Nephron (organoid): Measurements from ENCODE around the gene ALDH5A1.

Source experiments
- H3K27ac Mint-ChIP-seq, 3 experiments: 2 replicates each; pipeline ENCODE4 v1.8.0; 2020; ENCODE audit warnings: mixed read lengths in 3 of 3, mild to moderate bottlenecking in 2 of 3, moderate library complexity in 1 of 3
- H3K27me3 Mint-ChIP-seq: 2 replicates; pipeline ENCODE4 v1.8.0; 2021; ENCODE audit warnings: low read depth, mild to moderate bottlenecking, moderate library complexity, mixed read lengths
- H3K36me3 Mint-ChIP-seq: 2 replicates; pipeline ENCODE4 v1.8.0; 2020; ENCODE audit warnings: low read depth, mixed read lengths
- H3K4me1 Mint-ChIP-seq: 2 replicates; pipeline ENCODE4 v1.8.0; 2020; ENCODE audit warnings: mixed read lengths
- H3K4me3 Mint-ChIP-seq, 3 experiments: 2 replicates each; pipeline ENCODE4 v1.8.0; 2020; ENCODE audit warnings: mild to moderate bottlenecking in 3 of 3, mixed read lengths in 3 of 3, moderate library complexity in 2 of 3
- H3K9me3 Mint-ChIP-seq: 2 replicates; pipeline ENCODE4 v1.8.0; 2020; ENCODE audit warnings: mixed read lengths
- TF ChIP-seq, protein P1 (sequence below), 3 experiments: fragments of 200-600 bp; sonication (generic); IDR thresholded peaks; one replicate each; pipeline ENCODE4 v1.5.0; 2021; ENCODE audit warnings: antibody characterized with exemption in 3 of 3; ENCODE audit not compliant: unreplicated experiment in 3 of 3

Gene ALDH5A1

DNA sequence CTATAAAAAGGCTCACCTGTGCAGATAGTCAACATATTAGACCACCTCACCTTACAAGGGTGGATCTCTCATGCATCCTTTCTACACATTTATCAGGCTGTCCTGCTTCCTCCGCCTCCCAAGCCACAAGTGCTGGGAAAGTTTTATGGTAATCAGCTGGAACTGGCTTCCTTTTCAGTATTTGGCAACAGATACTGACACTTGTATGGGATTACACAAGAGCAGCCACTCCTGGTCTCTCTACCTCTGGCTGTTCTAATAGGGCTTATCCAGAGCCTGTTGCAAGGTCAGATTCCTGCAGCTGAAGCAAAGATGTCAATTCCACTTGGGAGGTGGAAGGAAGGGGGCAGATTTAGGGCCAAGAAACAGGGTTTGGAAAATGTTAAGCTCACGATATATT is 4.9 kb upstream of the ALDH5A1 start:
- Mint-ChIP-seq H3K4me1 (peaks cover 27% of the 10 kb centered on the region), H3K9me3 (no peaks in the 10 kb centered on the region), H3K27ac (no peak overlapping the region), H3K4me3 (peak overlapping the region in 1 of 3 experiments; percentile 33), H3K36me3 (no peaks in the 10 kb centered on the region), H3K27me3 (peaks cover 4% of the 10 kb centered on the region)
- TF ChIP-seq, protein P1, sequence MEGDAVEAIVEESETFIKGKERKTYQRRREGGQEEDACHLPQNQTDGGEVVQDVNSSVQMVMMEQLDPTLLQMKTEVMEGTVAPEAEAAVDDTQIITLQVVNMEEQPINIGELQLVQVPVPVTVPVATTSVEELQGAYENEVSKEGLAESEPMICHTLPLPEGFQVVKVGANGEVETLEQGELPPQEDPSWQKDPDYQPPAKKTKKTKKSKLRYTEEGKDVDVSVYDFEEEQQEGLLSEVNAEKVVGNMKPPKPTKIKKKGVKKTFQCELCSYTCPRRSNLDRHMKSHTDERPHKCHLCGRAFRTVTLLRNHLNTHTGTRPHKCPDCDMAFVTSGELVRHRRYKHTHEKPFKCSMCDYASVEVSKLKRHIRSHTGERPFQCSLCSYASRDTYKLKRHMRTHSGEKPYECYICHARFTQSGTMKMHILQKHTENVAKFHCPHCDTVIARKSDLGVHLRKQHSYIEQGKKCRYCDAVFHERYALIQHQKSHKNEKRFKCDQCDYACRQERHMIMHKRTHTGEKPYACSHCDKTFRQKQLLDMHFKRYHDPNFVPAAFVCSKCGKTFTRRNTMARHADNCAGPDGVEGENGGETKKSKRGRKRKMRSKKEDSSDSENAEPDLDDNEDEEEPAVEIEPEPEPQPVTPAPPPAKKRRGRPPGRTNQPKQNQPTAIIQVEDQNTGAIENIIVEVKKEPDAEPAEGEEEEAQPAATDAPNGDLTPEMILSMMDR (IDR thresholded peaks at IDR 0.05; ENCODE audit: unreplicated experiment in 3 of 3): no peak

- peaks cover 4% of the 10 kb centered on the region for H3K27me3 Mint-ChIP-seq
- peaks cover 33% of the 10 kb centered on the region for H3K4me1 Mint-ChIP-seq
- H3K36me3 Mint-ChIP-seq: peaks cover 5% of the 10 kb centered on the region
- peak overlapping the region in 1 of 3 experiments; percentile 35 for H3K4me3 Mint-ChIP-seq
- H3K9me3 Mint-ChIP-seq: no peaks in the 10 kb centered on the region
- TF ChIP-seq, protein P1 (IDR thresholded peaks at IDR 0.05; ENCODE audit: unreplicated experiment in 3 of 3): no peak
- H3K27ac Mint-ChIP-seq: no peak overlapping the region
Measured at GRCh38 chr6:24490948-24491347, 3.8 kb upstream of the ALDH5A1 start.

- TF ChIP-seq, protein P1 (IDR thresholded peaks at IDR 0.05; ENCODE audit: unreplicated experiment in 3 of 3): peak; percentile 23 to 36 (median 27)
Measured at GRCh38 chr6:24492475-24492874, 2.3 kb upstream of the ALDH5A1 start.

DNA sequence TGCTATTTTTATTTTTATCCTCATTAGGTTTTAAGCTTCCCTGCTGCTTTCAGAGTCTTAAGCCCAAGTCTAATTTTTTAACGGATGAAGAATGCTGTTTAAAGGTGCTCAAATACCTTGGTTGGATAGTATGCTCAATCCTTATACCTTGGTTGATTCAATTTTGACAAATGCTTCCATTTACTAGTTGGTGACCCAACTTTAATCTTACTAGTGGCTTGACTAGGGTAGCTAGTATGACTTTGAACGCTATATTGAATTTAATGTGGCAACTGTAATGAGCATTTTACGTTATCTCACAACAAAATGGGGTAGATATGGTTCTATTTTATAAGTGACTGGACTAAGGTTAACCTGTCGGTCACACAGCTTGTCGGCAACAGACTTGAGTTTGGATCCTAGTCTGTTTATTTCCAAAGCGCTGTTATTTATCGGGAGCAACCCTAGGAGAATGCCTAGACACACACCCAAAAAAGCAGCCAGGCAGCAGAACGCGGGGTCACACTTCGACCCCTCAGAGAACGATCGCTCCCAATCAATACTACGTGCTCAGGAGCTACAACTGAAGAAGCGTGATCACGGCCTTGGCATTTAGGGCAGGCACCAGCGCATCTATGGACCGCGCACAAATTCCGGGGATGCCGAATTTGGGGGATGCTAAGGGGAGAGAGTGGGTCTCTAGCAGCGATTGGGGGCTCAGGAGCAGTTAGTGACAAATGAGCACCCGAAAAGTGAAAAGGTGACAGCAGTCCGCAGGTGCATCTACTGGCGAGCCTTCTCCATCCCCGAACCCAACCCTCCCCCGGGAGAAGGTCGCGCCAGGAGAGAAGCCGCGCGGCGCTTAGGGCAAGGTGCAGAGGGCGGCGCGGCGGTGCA is 586 bp upstream of the ALDH5A1 start:
- TF ChIP-seq, protein P1 (IDR thresholded peaks at IDR 0.05; ENCODE audit: unreplicated experiment in 3 of 3): no peak
- peaks cover 32% of the 10 kb centered on the region for H3K4me1 Mint-ChIP-seq
- peaks cover 27% of the 10 kb centered on the region for H3K36me3 Mint-ChIP-seq
- no peaks in the 10 kb centered on the region for H3K9me3 Mint-ChIP-seq
- peaks cover 7% of the 10 kb centered on the region for H3K27me3 Mint-ChIP-seq
- H3K4me3 Mint-ChIP-seq: peak overlapping the region; percentile 81 to 86 (median 84)
- H3K27ac Mint-ChIP-seq: peak overlapping the region in 2 of 3 experiments; percentile 77 to 82

More at GRCh38 chr6:24492475-24492874, 2.3 kb upstream of the ALDH5A1 start:
- Mint-ChIP-seq H3K36me3 (peaks cover 20% of the 10 kb centered on the region), H3K9me3 (no peaks in the 10 kb centered on the region), H3K4me1 (peaks cover 38% of the 10 kb centered on the region), H3K27ac (no peak overlapping the region), H3K4me3 (peak overlapping the region; percentile 36 to 69 (median 62)), H3K27me3 (peaks cover 7% of the 10 kb centered on the region)

DNA sequence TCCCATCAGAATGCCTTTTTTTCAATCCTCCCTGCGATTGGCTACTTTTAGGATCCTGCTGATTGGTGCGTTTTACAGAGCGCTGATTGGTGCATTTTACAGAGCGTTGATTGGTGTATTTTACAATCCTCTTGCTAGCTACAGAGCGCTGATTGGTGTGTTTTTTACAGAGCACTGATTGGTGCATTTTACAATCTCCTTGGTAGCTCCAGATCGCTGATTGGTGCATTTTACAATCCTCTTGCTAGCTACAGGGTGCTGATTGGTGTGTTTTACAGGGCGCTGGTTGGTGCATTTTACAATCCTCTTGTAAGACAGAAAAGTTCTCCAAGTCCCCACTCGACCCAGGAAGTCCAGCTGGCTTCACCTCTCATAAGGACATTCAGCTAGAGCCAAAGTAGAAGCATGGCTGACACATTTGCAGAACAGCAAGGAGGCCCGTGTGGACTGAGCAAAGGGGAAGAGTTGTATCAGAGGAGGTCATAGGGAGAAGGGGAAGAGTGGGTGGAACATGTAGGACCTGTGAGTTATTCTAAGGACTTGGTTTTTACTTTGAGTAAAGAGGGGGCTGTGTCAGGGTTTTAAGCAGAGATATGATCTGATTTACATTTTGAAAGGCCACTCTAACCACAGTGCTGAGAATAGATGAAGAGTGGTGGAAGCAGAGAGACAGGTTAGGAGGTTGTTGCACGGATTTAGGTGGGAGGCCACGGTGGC is 2.6 kb downstream of the ALDH5A1 start:
- TF ChIP-seq, protein P1 (IDR thresholded peaks at IDR 0.05; ENCODE audit: unreplicated experiment in 3 of 3): no peak
- Mint-ChIP-seq H3K9me3 (no peaks in the 10 kb centered on the region), H3K27ac (no peak overlapping the region), H3K4me3 (peak overlapping the region; percentile 33 to 67 (median 46)), H3K36me3 (peaks cover 35% of the 10 kb centered on the region), H3K27me3 (peaks cover 7% of the 10 kb centered on the region), H3K4me1 (peaks cover 20% of the 10 kb centered on the region)
